RWPE2 (cell line): ENCODE results near the gene CATSPER2.
"Not testable (repeated sequence)": the region's sequence is repeated elsewhere in the genome, so short reads cannot be mapped to it uniquely, and the experiment has no call there.

Experiments
- ATAC-seq: fragments of 200-7000 bp; cut with Tn5 transposase; 3 replicates; pipeline ENCODE4 v1.9.1; 2021; ENCODE audit warnings: low read depth
- DNase-seq: peaks from one replicate; pipeline ENCODE4 v3.0.0-alpha.2; 2020; ENCODE audit warnings: low spot score
- H3K27ac ChIP-seq: fragments of 450-650 bp; 2 replicates; pipeline ENCODE4 v1.5.1; 2017; ENCODE audit warnings: mild to moderate bottlenecking; ENCODE audit not compliant: poor library complexity, severe bottlenecking
- H3K27me3 ChIP-seq: fragments of 250-450 bp; sonication (Bioruptor Pico); 2 replicates; pipeline ENCODE4 v1.5.1; 2021; ENCODE audit warnings: mild to moderate bottlenecking, moderate library complexity; ENCODE audit not compliant: insufficient read depth, poor library complexity, severe bottlenecking
- H3K36me3 ChIP-seq: fragments of 250-450 bp; sonication (Bioruptor Pico); 2 replicates; pipeline ENCODE4 v1.5.1; 2020; ENCODE audit warnings: low read depth, mild to moderate bottlenecking, moderate library complexity
- H3K4me1 ChIP-seq: fragments of 250-450 bp; sonication (Bioruptor Pico); 2 replicates; pipeline ENCODE4 v1.5.1; 2021; ENCODE audit warnings: mild to moderate bottlenecking, moderate library complexity; ENCODE audit not compliant: insufficient read depth, poor library complexity, severe bottlenecking
- H3K4me3 ChIP-seq: fragments of 250-450 bp; sonication (Bioruptor Pico); 2 replicates; pipeline ENCODE4 v1.5.1; 2021; ENCODE audit warnings: mild to moderate bottlenecking, moderate library complexity; ENCODE audit not compliant: severe bottlenecking
- H3K9me3 ChIP-seq: fragments of 250-450 bp; sonication (Bioruptor Pico); 2 replicates; pipeline ENCODE4 v1.5.1; 2021; ENCODE audit warnings: mild to moderate bottlenecking, moderate library complexity; ENCODE audit not compliant: severe bottlenecking

The CATSPER2 gene

DNA sequence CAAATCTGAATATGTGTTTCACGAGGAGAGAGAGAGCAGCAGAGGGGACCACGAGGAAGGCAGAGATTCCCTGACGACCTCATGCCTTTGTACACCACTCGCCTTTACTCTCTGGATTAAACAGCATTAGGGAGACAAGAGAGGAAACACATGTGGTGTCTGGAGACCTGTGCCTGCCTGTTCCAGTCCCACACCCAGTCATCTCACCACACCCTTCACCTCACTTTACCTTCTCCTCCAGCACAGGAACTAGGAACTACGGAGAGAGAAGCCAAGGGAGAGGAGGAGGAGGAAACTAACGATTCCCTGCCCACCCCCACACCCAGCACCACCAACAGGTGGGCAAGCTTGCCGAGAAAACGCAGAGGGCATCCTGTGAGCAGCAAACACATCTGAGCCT lies 55.8 kb downstream of the CATSPER2 start:
- not testable (repeated sequence) for H3K4me1 ChIP-seq, H3K36me3 ChIP-seq, H3K9me3 ChIP-seq, DNase-seq, H3K27me3 ChIP-seq, H3K27ac ChIP-seq, H3K4me3 ChIP-seq
- peak; percentile 19 for ATAC-seq

DNA sequence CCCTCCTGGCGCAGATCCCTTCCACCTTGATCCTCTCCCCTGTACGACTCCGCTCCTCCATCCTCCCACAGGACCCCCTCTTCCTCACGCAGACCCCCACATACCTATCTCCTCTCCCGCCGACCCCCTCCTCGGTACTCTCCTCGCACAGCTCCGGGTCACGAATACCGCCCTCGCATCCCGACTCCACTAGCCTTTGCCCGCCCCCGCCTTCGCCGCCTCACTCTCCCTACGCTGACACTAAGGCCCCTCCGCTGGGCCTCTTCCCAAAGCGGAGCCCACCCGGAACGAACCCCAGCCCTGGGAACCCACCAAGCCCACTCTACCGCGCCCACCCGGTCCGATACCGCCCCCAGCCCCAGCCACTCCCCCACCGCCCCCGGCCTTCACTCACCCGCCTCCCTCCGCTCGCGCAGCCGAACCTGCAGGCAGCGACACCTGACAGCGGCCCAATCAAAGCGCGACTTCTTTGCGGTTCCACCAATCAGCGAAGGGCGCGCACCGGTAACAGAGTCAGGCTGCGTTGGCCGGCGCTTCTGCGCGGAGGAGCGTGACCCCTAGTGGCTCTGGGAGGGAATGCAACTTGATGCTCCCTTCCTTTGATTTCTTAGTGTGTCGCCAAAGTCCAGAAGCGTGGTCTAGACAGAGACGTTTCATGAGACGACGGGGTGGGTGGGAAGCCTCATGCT lies 58.7 kb downstream of the CATSPER2 start, which contains the start of gene PPIP5K1:
TSS of gene PPIP5K1 (minus strand) at position 431 of the 689 bp plus-strand sequence. CDS start 5,704 bp downstream, outside the sequence.
- H3K27ac ChIP-seq, H3K4me1 ChIP-seq, H3K27me3 ChIP-seq, H3K36me3 ChIP-seq, DNase-seq, H3K4me3 ChIP-seq, H3K9me3 ChIP-seq: not testable (repeated sequence)
- peak; percentile 84 for ATAC-seq
